RWPE2 (cell line): ENCODE results near the gene MUC5B.

ENCODE experiments used
- ATAC-seq: fragments of 200-7000 bp; cut with Tn5 transposase; 3 replicates; pipeline ENCODE4 v1.9.1; 2021; ENCODE audit warnings: low read depth
- DNase-seq: peaks from one replicate; pipeline ENCODE4 v3.0.0-alpha.2; 2020; ENCODE audit warnings: low spot score
- H3K27ac ChIP-seq: fragments of 450-650 bp; 2 replicates; pipeline ENCODE4 v1.5.1; 2017; ENCODE audit warnings: mild to moderate bottlenecking; ENCODE audit not compliant: poor library complexity, severe bottlenecking
- H3K27me3 ChIP-seq: fragments of 250-450 bp; sonication (Bioruptor Pico); 2 replicates; pipeline ENCODE4 v1.5.1; 2021; ENCODE audit warnings: mild to moderate bottlenecking, moderate library complexity; ENCODE audit not compliant: insufficient read depth, poor library complexity, severe bottlenecking
- H3K36me3 ChIP-seq: fragments of 250-450 bp; sonication (Bioruptor Pico); 2 replicates; pipeline ENCODE4 v1.5.1; 2020; ENCODE audit warnings: low read depth, mild to moderate bottlenecking, moderate library complexity
- H3K4me1 ChIP-seq: fragments of 250-450 bp; sonication (Bioruptor Pico); 2 replicates; pipeline ENCODE4 v1.5.1; 2021; ENCODE audit warnings: mild to moderate bottlenecking, moderate library complexity; ENCODE audit not compliant: insufficient read depth, poor library complexity, severe bottlenecking
- H3K4me3 ChIP-seq: fragments of 250-450 bp; sonication (Bioruptor Pico); 2 replicates; pipeline ENCODE4 v1.5.1; 2021; ENCODE audit warnings: mild to moderate bottlenecking, moderate library complexity; ENCODE audit not compliant: severe bottlenecking
- H3K9me3 ChIP-seq: fragments of 250-450 bp; sonication (Bioruptor Pico); 2 replicates; pipeline ENCODE4 v1.5.1; 2021; ENCODE audit warnings: mild to moderate bottlenecking, moderate library complexity; ENCODE audit not compliant: severe bottlenecking
- CTCF ChIP-seq: fragments of 450-650 bp; IDR thresholded peaks from one replicate; pipeline ENCODE4 v1.5.1; 2017; ENCODE audit warnings: mild to moderate bottlenecking, moderate library complexity; ENCODE audit not compliant: poor library complexity, severe bottlenecking

MUC5B gene

GRCh38 chr11:1178906-1179305 is 44.0 kb upstream of the MUC5B start:
- Histone ChIP-seq H3K9me3 (no peaks in the 10 kb centered on the region), H3K4me3 (no peak overlapping the region), H3K36me3 (no peaks in the 10 kb centered on the region), H3K4me1 (no peaks in the 10 kb centered on the region), H3K27ac (no peak overlapping the region), H3K27me3 (no peaks in the 10 kb centered on the region)
- ATAC-seq (no peak), DNase-seq (no peak)
- TF ChIP-seq CTCF, result no peak

GRCh38 chr11:1179641-1180040 is 43.2 kb upstream of the MUC5B start:
- DNase-seq, result no peak
- H3K27me3 ChIP-seq, result no peaks in the 10 kb centered on the region

GRCh38 chr11:1180171-1180570 is 42.7 kb upstream of the MUC5B start:
- ATAC-seq (no peak), DNase-seq (no peak)
- H3K36me3 ChIP-seq, result no peaks in the 10 kb centered on the region
- no peak overlapping the region for H3K27ac ChIP-seq
- no peaks in the 10 kb centered on the region for H3K27me3 ChIP-seq
- no peak for TF ChIP-seq CTCF
- no peaks in the 10 kb centered on the region for H3K9me3 ChIP-seq
- H3K4me3 ChIP-seq, result no peak overlapping the region
- H3K4me1 ChIP-seq, result no peaks in the 10 kb centered on the region

More at GRCh38 chr11:1179641-1180040, 43.2 kb upstream of the MUC5B start:
- no peak for TF ChIP-seq CTCF
- no peak overlapping the region for H3K27ac ChIP-seq
- H3K9me3 ChIP-seq, result no peaks in the 10 kb centered on the region
- no peak overlapping the region for H3K4me3 ChIP-seq
- no peak for ATAC-seq
- no peaks in the 10 kb centered on the region for H3K36me3 ChIP-seq
- no peaks in the 10 kb centered on the region for H3K4me1 ChIP-seq

- Histone ChIP-seq H3K4me3 (no peak overlapping the region), H3K4me1 (no peaks in the 10 kb centered on the region), H3K27me3 (no peaks in the 10 kb centered on the region), H3K27ac (no peak overlapping the region), H3K36me3 (no peaks in the 10 kb centered on the region), H3K9me3 (no peaks in the 10 kb centered on the region)
- DNase-seq, result no peak
- ATAC-seq, result no peak
- no peak for TF ChIP-seq CTCF
These were observed 41.9 kb upstream of the MUC5B start for GRCh38 chr11:1180947-1181391.

- DNase-seq (no peak), ATAC-seq (no peak)
- H3K36me3 ChIP-seq, result no peaks in the 10 kb centered on the region
- no peaks in the 10 kb centered on the region for H3K27me3 ChIP-seq
- H3K27ac ChIP-seq, result no peak overlapping the region
- no peak for TF ChIP-seq CTCF
- H3K4me1 ChIP-seq, result no peaks in the 10 kb centered on the region
- no peak overlapping the region for H3K4me3 ChIP-seq
- H3K9me3 ChIP-seq, result no peaks in the 10 kb centered on the region
These were observed 41.4 kb upstream of the MUC5B start for GRCh38 chr11:1181420-1181819.
